K562 (cell line): ENCODE results near the gene MAP1A. TPM values are rescaled to one million over a fixed set of nuclear protein-coding genes. Genes with fewer than 3 reads are reported as not detected.

Source experiments
- ATAC-seq: fragments of 200-7000 bp; cut with Tn5 transposase; 3 replicates; pipeline ENCODE4 v1.9.1; 2020; ENCODE audit warnings: moderate library complexity
- BruUV-seq: library from RNA; stranded (reverse); fragments of 400-500 nt; replicated peaks from 2 replicates; lab custom pipeline; 2021; lab: Mats Ljungman, UMichigan
- CTCF ChIA-PET: fragments of 300-600 bp; formaldehyde crosslinking; extraction: SDS; loops from one replicate; lab custom pipeline; 2021; ENCODE audit warnings: low intra/inter-chr PET ratio; lab: Yijun Ruan, JAX
- POLR2A ChIA-PET: fragments of 300-600, 350-650 bp; sonication (Branson Sonifier 250); formaldehyde crosslinking; extraction: SDS; loops from one replicate; lab custom pipeline; 2021; ENCODE audit warnings: antibody characterized with exemption, inconsistent platforms; lab: Yijun Ruan, JAX
- DNase-seq, 4 experiments: peaks; one replicate each; pipeline versions ENCODE4 v3.0.0 to v3.0.0-alpha.2; 2011 to 2018; ENCODE audit warnings: low spot score in 3 of 4, mixed read lengths in 3 of 4; ENCODE audit errors: extremely low read depth in 1 of 4
- FAIRE-seq: peaks from 2 replicates; lab custom pipeline; 2011; peaks lifted over from hg19 to GRCh38; lab: Jason Lieb, UNC
- H2AFZ ChIP-seq: 2 replicates; pipeline ENCODE4 v1.6.0; 2011; ENCODE audit warnings: low read depth, low read length, control low read depth, inconsistent platforms
- H3K27ac ChIP-seq: fragments of 200-600 bp; 3 replicates; pipeline ENCODE4 v1.8.0; 2011; ENCODE audit warnings: low read depth, mild to moderate bottlenecking, control low read depth, inconsistent platforms, low read length, moderate library complexity, mixed read lengths; ENCODE audit errors: extremely low read depth
- H3K27me3 ChIP-seq, 2 experiments: fragments of 300-600 bp in 1 of 2; 2 replicates in 1 of 2; 3 replicates in 1 of 2; pipeline versions ENCODE4 v1.6.0 to v1.8.0; 2011; ENCODE audit warnings: inconsistent platforms in 2 of 2, low read length in 2 of 2, mild to moderate bottlenecking in 1 of 2, mixed read lengths in 1 of 2, moderate library complexity in 1 of 2; ENCODE audit not compliant: control insufficient read depth in 2 of 2, insufficient read depth in 2 of 2
- H3K36me3 ChIP-seq: fragments of 300-600 bp; 3 replicates; pipeline ENCODE4 v1.8.0; 2011; ENCODE audit warnings: mild to moderate bottlenecking, low read length, inconsistent platforms; ENCODE audit not compliant: control insufficient read depth, insufficient read depth
- H3K4me1 ChIP-seq, 2 experiments: fragments of 200-600 bp in 1 of 2; replicated peaks in 1 of 2; 2 replicates in 1 of 2; 3 replicates in 1 of 2; pipeline versions ENCODE4 v1.5.1 to v1.8.0; 2011; ENCODE audit warnings: inconsistent platforms in 2 of 2, low read length in 2 of 2, mild to moderate bottlenecking in 1 of 2, mixed read lengths in 1 of 2, moderate library complexity in 1 of 2; ENCODE audit not compliant: control insufficient read depth in 2 of 2, insufficient read depth in 2 of 2
- H3K4me2 ChIP-seq: 2 replicates; pipeline ENCODE4 v1.6.1; 2011; ENCODE audit warnings: low read length, control low read depth, inconsistent platforms, mixed read lengths; ENCODE audit not compliant: insufficient read depth
- H3K4me3 ChIP-seq: fragments of 200-600 bp; sonication (generic), shearing (Covaris generic); 2 replicates; pipeline ENCODE4 v1.5.1; 2016; ENCODE audit warnings: control low read depth, inconsistent platforms
- H3K79me2 ChIP-seq: fragments of 200-600 bp; 3 replicates; pipeline ENCODE4 v1.8.0; 2011; ENCODE audit warnings: low read length, inconsistent platforms; ENCODE audit not compliant: control insufficient read depth, insufficient read depth
- H3K9ac ChIP-seq, 2 experiments: 2 replicates each; pipeline versions ENCODE4 v1.6.0 to v1.6.1; 2011; ENCODE audit warnings: low read depth in 2 of 2, low read length in 2 of 2, control low read depth in 1 of 2, inconsistent platforms in 1 of 2, mild to moderate bottlenecking in 1 of 2, mixed read lengths in 1 of 2; ENCODE audit not compliant: insufficient read depth in 1 of 2
- H3K9me1 ChIP-seq: one replicate; pipeline ENCODE4 v1.6.0; 2011; ENCODE audit warnings: inconsistent platforms, mild to moderate bottlenecking, low read length, moderate library complexity; ENCODE audit not compliant: control insufficient read depth, insufficient read depth
- H3K9me3 ChIP-seq: replicated peaks from 2 replicates; pipeline ENCODE4 v1.5.1; 2011; ENCODE audit warnings: low read depth, low read length, inconsistent platforms; ENCODE audit not compliant: control insufficient read depth, insufficient read depth
- H4K20me1 ChIP-seq: replicated peaks from 2 replicates; pipeline ENCODE4 v1.6.1; 2011; ENCODE audit warnings: low read length, inconsistent platforms, mixed read lengths; ENCODE audit not compliant: control insufficient read depth, insufficient read depth
- FOXJ2 ChIP-seq: fragments of 200-800 bp; sonication (Bioruptor generic); IDR thresholded peaks from 2 replicates; pipeline ENCODE4 v1.6.1; 2016; ENCODE audit warnings: missing genetic modification characterization, missing compliant biosample characterization
- KLF16 ChIP-seq: IDR thresholded peaks from 2 replicates; pipeline ENCODE4 v1.6.1; 2016; ENCODE audit warnings: antibody characterized with exemption
- REST ChIP-seq, 2 experiments: fragments of 450-650 bp; formaldehyde crosslinking in 1 of 2; IDR thresholded peaks; 2 replicates each; pipeline versions ENCODE4 v1.4.0 to v1.6.1; 2014 to 2020; ENCODE audit warnings: mild to moderate bottlenecking in 2 of 2, borderline replicate concordance in 1 of 2, low read depth in 1 of 2
- WGBS: fragments of 100-300 bp; shearing (Covaris generic); methylation state at CpG from one replicate; pipeline ENCODE4 v1.1.6; 2016; ENCODE audit warnings: low coverage, mixed read lengths; ENCODE audit not compliant: insufficient coverage; ENCODE audit errors: missing lambda C conversion rate; 5-methylcytosine and 5-hydroxymethylcytosine counted together
- in situ Hi-C: fragments of 300-500 bp; cut with MboI; formaldehyde crosslinking; loops from 4 replicates; pipeline ENCODE4 v1.15.0; 2018; ENCODE audit warnings: inconsistent platforms, mixed read lengths
- intact Hi-C: fragments of 100-400 bp; cut with micrococcal nuclease; formaldehyde crosslinking; loops from 2 replicates; pipeline ENCODE4 v1.14.2; 2022
- polyA plus RNA-seq, 8 experiments: library from polyadenylated mRNA; depleted of rRNA in 4 of 8; stranded (reverse) in 5 of 8; unstranded in 3 of 8; fragments of >200 nt; fragmentation: Nextera tagmentation in 2 of 8; fragmentation: Illumina TruSeq in 1 of 8; extraction: Ambion mirVana in 2 of 8; extraction: Trizol in 1 of 8; gene quantifications; 2 replicates each; pipeline versions ENCODE4 v1.2.1 to v1.2.3, GENCODE V29; 2011 to 2014; ENCODE audit warnings: inconsistent platforms in 1 of 8, missing spikeins in 1 of 8
- total RNA-seq, 7 experiments: library from RNA; depleted of rRNA in 6 of 7; stranded (reverse); fragments of >200 nt in 6 of 7; fragmentation: Illumina TruSeq in 2 of 7; extraction: Trizol in 2 of 7; gene quantifications; 2 replicates each; pipeline versions ENCODE4 v1.2.1 to v1.2.3, GENCODE V29; 2011 to 2021; ENCODE audit warnings: low replicate concordance in 1 of 7

The MAP1A gene
- total and polyA plus RNA-seq, 9 of the 15 experiments (the other 6 are each of a cell fraction or from before 2014, with no cell fraction given): 2.0 to 20.3 (median 7.3) TPM

- Histone ChIP-seq H3K4me3 (no peak overlapping the region), H4K20me1 (no peaks in the 10 kb centered on the region), H3K36me3 (peaks cover 50% of the 10 kb centered on the region), H3K27me3 (no peaks in the 10 kb centered on the region), H3K9me1 (no peaks in the 10 kb centered on the region), H3K4me2 (no peak overlapping the region), H3K9ac (no peak overlapping the region), H2AFZ (no peak overlapping the region), H3K27ac (no peak overlapping the region), H3K9me3 (no peaks in the 10 kb centered on the region), H3K79me2 (peaks cover 10% of the 10 kb centered on the region; the same call in 1 of the 3 replicates), H3K4me1 (peaks cover 11% of the 10 kb centered on the region in 2 experiments)
- intact Hi-C loops (no loop called here), in situ Hi-C loops (no loop called here)
- BruUV-seq: no TSS peak
- ChIA-PET POLR2A (interaction anchor here (0.6 kb wide), 1 partner anchor 134 kb away, joined by 4 read pairs; no protein-coding TSS in a partner anchor), CTCF (no interaction called here)
- ATAC-seq: no peak
- no peak for TF ChIP-seq FOXJ2 (tag)
- TF ChIP-seq REST (IDR thresholded peaks at IDR 0.05; ENCODE audit: borderline replicate concordance): peak; percentile 32
- TF ChIP-seq REST (CRISPR knock-in tag; IDR thresholded peaks at IDR 0.05; ENCODE audit: low read depth): no peak
- TF ChIP-seq KLF16: 0 out of 2 replicates have a peak, but pooled peaks have one; percentile 11
- WGBS: 33% methylated on average over 1 of the region's 1 CpG
- no peak for FAIRE-seq
- no peak for DNase-seq
Measured at GRCh38 chr15:43489191-43489590, 28.2 kb upstream of the MAP1A start.
